Esophagus muscularis mucosa (tissue), 4 donors: ENCODE measurements around the gene CUL3.

ENCODE experiments used
- EP300 ChIP-seq: sonication (generic); formaldehyde crosslinking; IDR thresholded peaks from one replicate; pipeline ENCODE4 v1.6.1; 2017; ENCODE audit warnings: antibody characterized with exemption
- POLR2A ChIP-seq: fragments of 450-650 bp; IDR thresholded peaks from one replicate; pipeline ENCODE4 v1.6.1; 2017; ENCODE audit warnings: antibody characterized with exemption, moderate library complexity, mild to moderate bottlenecking, low read depth
- POLR2AphosphoS5 ChIP-seq, 2 donors: sonication (generic); formaldehyde crosslinking; IDR thresholded peaks; one replicate each; pipeline ENCODE4 v1.6.1; 2017; ENCODE audit warnings: antibody characterized with exemption in 2 of 2
- TF ChIP-seq, protein P1 (sequence below), 3 experiments: fragments of 200-600 bp in 2 of 3; fragments of 450-650 bp in 1 of 3; sonication (generic) in 2 of 3; IDR thresholded peaks; one replicate each; pipeline ENCODE4 v1.5.1; 2017 to 2019; ENCODE audit warnings: antibody characterized with exemption in 3 of 3, mild to moderate bottlenecking in 2 of 3, moderate library complexity in 1 of 3

DNA sequence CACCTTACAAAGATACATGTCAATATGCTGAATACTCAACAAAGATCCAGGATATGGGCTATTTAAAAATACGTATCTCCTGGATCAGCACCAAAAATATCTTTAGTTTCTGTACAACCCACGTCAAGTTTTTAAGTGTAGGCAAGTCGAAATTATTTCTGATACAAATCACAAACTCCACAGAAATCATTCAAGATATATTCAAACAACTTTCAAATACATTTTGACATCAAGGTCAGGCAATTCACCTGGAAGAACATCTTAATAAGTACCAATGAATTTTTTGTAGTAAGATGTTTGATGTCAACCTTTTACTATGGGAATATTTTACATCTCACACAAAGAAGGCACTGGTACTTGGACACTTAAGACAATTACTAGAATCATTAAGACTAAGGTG lies 86.2 kb downstream of the CUL3 start:
- no peak for TF ChIP-seq POLR2A
- TF ChIP-seq, protein P1, sequence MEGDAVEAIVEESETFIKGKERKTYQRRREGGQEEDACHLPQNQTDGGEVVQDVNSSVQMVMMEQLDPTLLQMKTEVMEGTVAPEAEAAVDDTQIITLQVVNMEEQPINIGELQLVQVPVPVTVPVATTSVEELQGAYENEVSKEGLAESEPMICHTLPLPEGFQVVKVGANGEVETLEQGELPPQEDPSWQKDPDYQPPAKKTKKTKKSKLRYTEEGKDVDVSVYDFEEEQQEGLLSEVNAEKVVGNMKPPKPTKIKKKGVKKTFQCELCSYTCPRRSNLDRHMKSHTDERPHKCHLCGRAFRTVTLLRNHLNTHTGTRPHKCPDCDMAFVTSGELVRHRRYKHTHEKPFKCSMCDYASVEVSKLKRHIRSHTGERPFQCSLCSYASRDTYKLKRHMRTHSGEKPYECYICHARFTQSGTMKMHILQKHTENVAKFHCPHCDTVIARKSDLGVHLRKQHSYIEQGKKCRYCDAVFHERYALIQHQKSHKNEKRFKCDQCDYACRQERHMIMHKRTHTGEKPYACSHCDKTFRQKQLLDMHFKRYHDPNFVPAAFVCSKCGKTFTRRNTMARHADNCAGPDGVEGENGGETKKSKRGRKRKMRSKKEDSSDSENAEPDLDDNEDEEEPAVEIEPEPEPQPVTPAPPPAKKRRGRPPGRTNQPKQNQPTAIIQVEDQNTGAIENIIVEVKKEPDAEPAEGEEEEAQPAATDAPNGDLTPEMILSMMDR (IDR thresholded peaks at IDR 0.05): no peak
- no peak for TF ChIP-seq EP300
- no peak for TF ChIP-seq POLR2AphosphoS5 (IDR thresholded peaks at IDR 0.05)
